Liver (tissue), 9 donors: ENCODE measurements around the gene SMARCC2. TPM values are rescaled to one million over a fixed set of nuclear protein-coding genes. Genes with fewer than 3 reads are reported as not detected.

Experiments used
- DNase-seq: peaks from one replicate; pipeline ENCODE4 v3.0.0-alpha.2; 2017; ENCODE audit warnings: low spot score
- H3K27ac ChIP-seq, 2 donors: one replicate each; pipeline ENCODE4 v1.7.0; 2013; ENCODE audit warnings: inconsistent platforms in 2 of 2, low read length in 2 of 2, control low read depth in 1 of 2, low read depth in 1 of 2, mild to moderate bottlenecking in 1 of 2
- H3K27me3 ChIP-seq, 4 donors: one replicate each; pipeline versions ENCODE4 v1.6.1 to v1.7.0; 2013; ENCODE audit warnings: low read length in 3 of 4, inconsistent platforms in 1 of 4, mild to moderate bottlenecking in 1 of 4, moderate library complexity in 1 of 4; ENCODE audit not compliant: control insufficient read depth in 4 of 4, insufficient read depth in 4 of 4
- H3K36me3 ChIP-seq, 4 donors: one replicate each; pipeline versions ENCODE4 v1.6.1 to v1.7.0; 2013; ENCODE audit warnings: low read length in 3 of 4, mild to moderate bottlenecking in 3 of 4, low read depth in 1 of 4, moderate library complexity in 1 of 4; ENCODE audit not compliant: control insufficient read depth in 4 of 4, insufficient read depth in 3 of 4
- H3K4me1 ChIP-seq, 4 donors: one replicate each; pipeline versions ENCODE4 v1.6.1 to v1.7.0; 2013; ENCODE audit warnings: low read length in 3 of 4, mild to moderate bottlenecking in 3 of 4, moderate library complexity in 1 of 4; ENCODE audit not compliant: control insufficient read depth in 4 of 4, insufficient read depth in 4 of 4
- H3K4me3 ChIP-seq, 3 donors: one replicate each; pipeline versions ENCODE4 v1.6.1 to v1.7.0; 2013; ENCODE audit warnings: low read length in 3 of 3, control low read depth in 1 of 3, low read depth in 1 of 3, mild to moderate bottlenecking in 1 of 3
- H3K9ac ChIP-seq, 2 donors: one replicate each; pipeline ENCODE4 v1.7.0; 2013; ENCODE audit warnings: low read length in 2 of 2, mild to moderate bottlenecking in 2 of 2, moderate library complexity in 2 of 2, control low read depth in 1 of 2, low read depth in 1 of 2
- H3K9me3 ChIP-seq, 4 donors: one replicate each; pipeline versions ENCODE4 v1.6.1 to v1.7.0; 2013; ENCODE audit warnings: low read length in 3 of 4; ENCODE audit not compliant: control insufficient read depth in 4 of 4
- EGR1 ChIP-seq, 2 donors: IDR thresholded peaks; 2 replicates each; pipeline ENCODE4 v1.6.1; 2016 to 2018; ENCODE audit warnings: antibody characterized with exemption in 2 of 2, low read depth in 2 of 2
- FOXA1 ChIP-seq: IDR thresholded peaks from 2 replicates; pipeline ENCODE4 v1.6.1; 2016; ENCODE audit warnings: antibody characterized with exemption
- FOXA2 ChIP-seq: IDR thresholded peaks from 2 replicates; pipeline ENCODE4 v1.6.1; 2016; ENCODE audit warnings: antibody characterized with exemption
- GABPA ChIP-seq, 2 donors: IDR thresholded peaks in 1 of 2; conservative IDR thresholded peaks in 1 of 2; 2 replicates each; pipeline ENCODE4 v1.6.1; 2016; ENCODE audit warnings: antibody characterized with exemption in 2 of 2, mild to moderate bottlenecking in 1 of 2, moderate library complexity in 1 of 2
- HNF4A ChIP-seq, 2 donors: conservative IDR thresholded peaks; 2 replicates each; pipeline ENCODE4 v1.6.1; 2016; ENCODE audit warnings: antibody characterized with exemption in 2 of 2, mild to moderate bottlenecking in 2 of 2
- HNF4G ChIP-seq: IDR thresholded peaks from 2 replicates; pipeline ENCODE4 v1.6.1; 2016; ENCODE audit warnings: antibody characterized with exemption
- JUND ChIP-seq, 2 donors: IDR thresholded peaks; 2 replicates each; pipeline ENCODE4 v1.6.1; 2016; ENCODE audit warnings: antibody characterized with exemption in 2 of 2
- NR2F2 ChIP-seq: IDR thresholded peaks from 2 replicates; pipeline ENCODE4 v1.6.1; 2016; ENCODE audit warnings: antibody characterized with exemption
- RAD21 ChIP-seq, 2 donors: IDR thresholded peaks; 2 replicates each; pipeline ENCODE4 v1.6.1; 2016; ENCODE audit warnings: antibody characterized with exemption in 2 of 2, mild to moderate bottlenecking in 2 of 2
- RXRA ChIP-seq, 2 donors: IDR thresholded peaks; 2 replicates each; pipeline ENCODE4 v1.6.1; 2017 to 2018; ENCODE audit warnings: antibody characterized with exemption in 2 of 2, mild to moderate bottlenecking in 1 of 2
- SP1 ChIP-seq: IDR thresholded peaks from 2 replicates; pipeline ENCODE4 v1.6.1; 2018; ENCODE audit warnings: antibody characterized with exemption, mild to moderate bottlenecking
- TAF1 ChIP-seq: conservative IDR thresholded peaks from 2 replicates; pipeline ENCODE4 v1.6.1; 2016; ENCODE audit warnings: antibody characterized with exemption, mild to moderate bottlenecking
- YY1 ChIP-seq: IDR thresholded peaks from 2 replicates; pipeline ENCODE4 v1.6.1; 2016; ENCODE audit warnings: antibody characterized with exemption, mild to moderate bottlenecking
- WGBS: extraction: QIAGEN DNeasy Blood & Tissue Kit; methylation state at CpG from one replicate; pipeline ENCODE4 v1.1.7; 2013; 5-methylcytosine and 5-hydroxymethylcytosine counted together
- polyA plus RNA-seq, 2 donors: library from polyadenylated mRNA; stranded (reverse) in 1 of 2; unstranded in 1 of 2; fragments of 200-250 nt in 1 of 2; fragments of >200 nt in 1 of 2; fragmentation: Nextera tagmentation in 1 of 2; extraction: Ambion mirVana in 1 of 2; gene quantifications; one replicate each; pipeline versions ENCODE4 v1.2.1 to v1.2.3, GENCODE V29; 2013 to 2015
- total RNA-seq, 2 donors: library from RNA; depleted of rRNA; stranded (reverse); fragments of >200 nt; gene quantifications; one replicate each; pipeline ENCODE4 v1.2.3, GENCODE V29; 2014
- TF ChIP-seq, protein P1 (sequence below): IDR thresholded peaks from 2 replicates; pipeline ENCODE4 v1.6.1; 2016; ENCODE audit warnings: antibody characterized with exemption
- TF ChIP-seq, protein P2 (sequence below): IDR thresholded peaks from 2 replicates; pipeline ENCODE4 v1.6.1; 2016; ENCODE audit warnings: antibody characterized with exemption, mild to moderate bottlenecking
- TF ChIP-seq, protein P3 (sequence below): fragments of 150-350 bp; IDR thresholded peaks from 2 replicates; pipeline ENCODE4 v1.5.1; 2017; ENCODE audit warnings: improper control_type of control experiment, low read depth, low read length; ENCODE audit not compliant: missing input control
- TF ChIP-seq, protein P4 (sequence below): IDR thresholded peaks from 2 replicates; pipeline ENCODE4 v1.6.1; 2016; ENCODE audit warnings: antibody characterized with exemption
- TF ChIP-seq, protein P5 (sequence below): IDR thresholded peaks from 2 replicates; pipeline ENCODE4 v1.6.1; 2016; ENCODE audit warnings: antibody characterized with exemption
- donor health status: healthy.
- donor health status: healthy.
- donor health status: healthy.
- donor health status: healthy.
- donor health status: healthy.

Gene SMARCC2
- total and polyA plus RNA-seq, 4 donors = 12.8 to 24.8 (median 22.5) TPM

DNA sequence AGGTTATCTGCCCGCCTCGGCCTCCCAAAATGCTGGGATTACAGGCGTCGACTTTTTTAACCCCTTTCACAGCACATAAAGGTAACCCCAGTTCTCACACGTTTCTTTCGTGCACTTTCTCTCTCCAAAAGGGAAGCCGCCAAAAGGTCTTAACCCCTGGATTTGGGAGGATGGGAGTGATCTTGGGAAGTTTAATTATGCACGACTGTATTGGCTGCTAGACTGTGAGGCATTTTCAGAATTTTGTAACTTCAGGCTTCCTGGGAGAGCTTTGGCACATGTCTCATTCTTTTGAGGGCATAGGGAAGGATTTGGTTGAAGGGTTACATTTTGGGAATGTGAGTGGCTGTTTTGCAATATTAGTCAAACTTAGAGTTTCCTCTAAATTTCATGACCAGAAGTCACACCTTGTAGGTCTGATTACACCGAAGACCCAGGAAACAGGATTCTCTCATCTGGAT is 1.4 kb upstream of the SMARCC2 start:
- peak overlapping the region; percentile 41 to 66 for H3K9ac ChIP-seq
- DNase-seq = no peak
- WGBS = 24% methylated on average over 9 of the region's 9 CpGs
- H3K27me3 ChIP-seq = no peaks in the 10 kb centered on the region
- peak overlapping the region; percentile 78 to 90 for H3K27ac ChIP-seq
- no peaks in the 10 kb centered on the region for H3K9me3 ChIP-seq
- TF ChIP-seq RXRA (IDR thresholded peaks at IDR 0.05) (no peak), NR2F2 (peak; percentile 9)
- peaks cover 0 to 24% (median 18%) of the 10 kb centered on the region in 4 donors for H3K4me1 ChIP-seq
- H3K36me3 ChIP-seq = peaks cover 2 to 4% (median 3%) of the 10 kb centered on the region in 4 donors
- H3K4me3 ChIP-seq = peak overlapping the region in 2 of 3 donors; percentile 61 to 95

DNA sequence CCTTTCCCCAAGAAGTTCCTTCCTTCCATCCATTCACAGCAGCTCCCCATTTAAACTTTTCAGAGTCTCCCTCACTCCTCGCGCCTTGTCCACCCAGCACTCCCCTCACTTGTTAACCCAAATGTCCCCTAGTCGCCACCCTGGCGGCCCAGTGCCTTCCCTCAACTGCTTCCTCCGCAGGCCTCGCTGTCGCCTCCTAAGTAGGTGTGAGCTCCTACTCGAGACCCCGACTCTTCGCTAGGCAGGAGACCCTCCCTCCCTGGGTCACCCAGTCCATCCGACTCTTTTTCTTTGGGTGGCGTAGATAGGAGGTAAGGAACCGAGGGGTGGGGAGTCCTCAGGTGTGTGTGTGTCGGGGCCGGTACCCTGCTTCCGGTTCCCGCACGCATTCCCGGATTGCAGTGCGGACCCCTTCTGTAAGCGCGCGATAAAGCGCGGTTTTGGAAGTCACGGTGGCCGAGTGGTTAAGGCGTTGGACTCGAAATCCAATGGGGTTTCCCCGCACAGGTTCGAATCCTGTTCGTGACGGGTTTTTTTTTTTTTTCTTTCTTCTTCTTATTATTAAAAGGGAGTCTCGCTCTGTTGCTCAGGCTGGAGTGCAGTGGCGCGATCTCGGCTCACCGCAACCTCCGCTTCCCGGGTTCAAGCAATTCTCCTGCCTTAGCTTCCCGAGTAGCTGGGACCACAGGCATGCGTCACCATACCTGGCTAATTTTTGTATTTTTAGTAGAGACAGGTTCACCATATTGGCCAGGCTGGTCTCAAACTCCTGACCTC is 823 bp upstream of the SMARCC2 start:
- H3K9ac ChIP-seq = peak overlapping the region; percentile 41 to 66
- H3K36me3 ChIP-seq = peaks cover 2 to 5% (median 5%) of the 10 kb centered on the region in 4 donors
- peak overlapping the region; percentile 61 to 95 (median 74) for H3K4me3 ChIP-seq
- H3K4me1 ChIP-seq = peaks cover 0 to 24% (median 18%) of the 10 kb centered on the region in 4 donors
- peak overlapping the region; percentile 78 to 90 for H3K27ac ChIP-seq
- H3K27me3 ChIP-seq = no peaks in the 10 kb centered on the region
- peak; percentile 97 for DNase-seq
- 2% methylated on average over 42 of the region's 42 CpGs for WGBS
- peak; percentile 17 for TF ChIP-seq YY1
- no peak for TF ChIP-seq RAD21 (IDR thresholded peaks at IDR 0.05)
- no peak for TF ChIP-seq TAF1
- no peak for TF ChIP-seq SP1
- peak; percentile 6 for TF ChIP-seq NR2F2
- TF ChIP-seq, protein P1, sequence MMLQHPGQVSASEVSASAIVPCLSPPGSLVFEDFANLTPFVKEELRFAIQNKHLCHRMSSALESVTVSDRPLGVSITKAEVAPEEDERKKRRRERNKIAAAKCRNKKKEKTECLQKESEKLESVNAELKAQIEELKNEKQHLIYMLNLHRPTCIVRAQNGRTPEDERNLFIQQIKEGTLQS = peak; percentile 99
- peak; percentile 48 to 75 for TF ChIP-seq GABPA (IDR thresholded peaks at IDR 0.05 in 1 of 2, conservative IDR thresholded peaks at IDR 0.05 in 1 of 2)
- TF ChIP-seq HNF4G = no peak
- TF ChIP-seq, protein P2, sequence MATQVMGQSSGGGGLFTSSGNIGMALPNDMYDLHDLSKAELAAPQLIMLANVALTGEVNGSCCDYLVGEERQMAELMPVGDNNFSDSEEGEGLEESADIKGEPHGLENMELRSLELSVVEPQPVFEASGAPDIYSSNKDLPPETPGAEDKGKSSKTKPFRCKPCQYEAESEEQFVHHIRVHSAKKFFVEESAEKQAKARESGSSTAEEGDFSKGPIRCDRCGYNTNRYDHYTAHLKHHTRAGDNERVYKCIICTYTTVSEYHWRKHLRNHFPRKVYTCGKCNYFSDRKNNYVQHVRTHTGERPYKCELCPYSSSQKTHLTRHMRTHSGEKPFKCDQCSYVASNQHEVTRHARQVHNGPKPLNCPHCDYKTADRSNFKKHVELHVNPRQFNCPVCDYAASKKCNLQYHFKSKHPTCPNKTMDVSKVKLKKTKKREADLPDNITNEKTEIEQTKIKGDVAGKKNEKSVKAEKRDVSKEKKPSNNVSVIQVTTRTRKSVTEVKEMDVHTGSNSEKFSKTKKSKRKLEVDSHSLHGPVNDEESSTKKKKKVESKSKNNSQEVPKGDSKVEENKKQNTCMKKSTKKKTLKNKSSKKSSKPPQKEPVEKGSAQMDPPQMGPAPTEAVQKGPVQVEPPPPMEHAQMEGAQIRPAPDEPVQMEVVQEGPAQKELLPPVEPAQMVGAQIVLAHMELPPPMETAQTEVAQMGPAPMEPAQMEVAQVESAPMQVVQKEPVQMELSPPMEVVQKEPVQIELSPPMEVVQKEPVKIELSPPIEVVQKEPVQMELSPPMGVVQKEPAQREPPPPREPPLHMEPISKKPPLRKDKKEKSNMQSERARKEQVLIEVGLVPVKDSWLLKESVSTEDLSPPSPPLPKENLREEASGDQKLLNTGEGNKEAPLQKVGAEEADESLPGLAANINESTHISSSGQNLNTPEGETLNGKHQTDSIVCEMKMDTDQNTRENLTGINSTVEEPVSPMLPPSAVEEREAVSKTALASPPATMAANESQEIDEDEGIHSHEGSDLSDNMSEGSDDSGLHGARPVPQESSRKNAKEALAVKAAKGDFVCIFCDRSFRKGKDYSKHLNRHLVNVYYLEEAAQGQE = no peak
- no peak for TF ChIP-seq FOXA2
- TF ChIP-seq, protein P3, sequence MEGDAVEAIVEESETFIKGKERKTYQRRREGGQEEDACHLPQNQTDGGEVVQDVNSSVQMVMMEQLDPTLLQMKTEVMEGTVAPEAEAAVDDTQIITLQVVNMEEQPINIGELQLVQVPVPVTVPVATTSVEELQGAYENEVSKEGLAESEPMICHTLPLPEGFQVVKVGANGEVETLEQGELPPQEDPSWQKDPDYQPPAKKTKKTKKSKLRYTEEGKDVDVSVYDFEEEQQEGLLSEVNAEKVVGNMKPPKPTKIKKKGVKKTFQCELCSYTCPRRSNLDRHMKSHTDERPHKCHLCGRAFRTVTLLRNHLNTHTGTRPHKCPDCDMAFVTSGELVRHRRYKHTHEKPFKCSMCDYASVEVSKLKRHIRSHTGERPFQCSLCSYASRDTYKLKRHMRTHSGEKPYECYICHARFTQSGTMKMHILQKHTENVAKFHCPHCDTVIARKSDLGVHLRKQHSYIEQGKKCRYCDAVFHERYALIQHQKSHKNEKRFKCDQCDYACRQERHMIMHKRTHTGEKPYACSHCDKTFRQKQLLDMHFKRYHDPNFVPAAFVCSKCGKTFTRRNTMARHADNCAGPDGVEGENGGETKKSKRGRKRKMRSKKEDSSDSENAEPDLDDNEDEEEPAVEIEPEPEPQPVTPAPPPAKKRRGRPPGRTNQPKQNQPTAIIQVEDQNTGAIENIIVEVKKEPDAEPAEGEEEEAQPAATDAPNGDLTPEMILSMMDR = no peak
- no peak for TF ChIP-seq JUND (IDR thresholded peaks at IDR 0.05)
- TF ChIP-seq, protein P4, sequence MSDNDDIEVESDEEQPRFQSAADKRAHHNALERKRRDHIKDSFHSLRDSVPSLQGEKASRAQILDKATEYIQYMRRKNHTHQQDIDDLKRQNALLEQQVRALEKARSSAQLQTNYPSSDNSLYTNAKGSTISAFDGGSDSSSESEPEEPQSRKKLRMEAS = peak; percentile 41
- peak in 1 of 2 donors; percentile 32 for TF ChIP-seq RXRA (IDR thresholded peaks at IDR 0.05)
- TF ChIP-seq FOXA1 = no peak
- TF ChIP-seq, protein P5, sequence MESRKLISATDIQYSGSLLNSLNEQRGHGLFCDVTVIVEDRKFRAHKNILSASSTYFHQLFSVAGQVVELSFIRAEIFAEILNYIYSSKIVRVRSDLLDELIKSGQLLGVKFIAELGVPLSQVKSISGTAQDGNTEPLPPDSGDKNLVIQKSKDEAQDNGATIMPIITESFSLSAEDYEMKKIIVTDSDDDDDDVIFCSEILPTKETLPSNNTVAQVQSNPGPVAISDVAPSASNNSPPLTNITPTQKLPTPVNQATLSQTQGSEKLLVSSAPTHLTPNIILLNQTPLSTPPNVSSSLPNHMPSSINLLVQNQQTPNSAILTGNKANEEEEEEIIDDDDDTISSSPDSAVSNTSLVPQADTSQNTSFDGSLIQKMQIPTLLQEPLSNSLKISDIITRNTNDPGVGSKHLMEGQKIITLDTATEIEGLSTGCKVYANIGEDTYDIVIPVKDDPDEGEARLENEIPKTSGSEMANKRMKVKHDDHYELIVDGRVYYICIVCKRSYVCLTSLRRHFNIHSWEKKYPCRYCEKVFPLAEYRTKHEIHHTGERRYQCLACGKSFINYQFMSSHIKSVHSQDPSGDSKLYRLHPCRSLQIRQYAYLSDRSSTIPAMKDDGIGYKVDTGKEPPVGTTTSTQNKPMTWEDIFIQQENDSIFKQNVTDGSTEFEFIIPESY = no peak
- TF ChIP-seq HNF4A (conservative IDR thresholded peaks at IDR 0.05) = no peak
- TF ChIP-seq EGR1 (IDR thresholded peaks at IDR 0.05; ENCODE audit: low read depth in 2 of 2) = no peak
- H3K9me3 ChIP-seq = no peaks in the 10 kb centered on the region
